ENCODE data around the gene PPP6R1.
"Not testable (repeated sequence)": the region's sequence is repeated elsewhere in the genome, so short reads cannot be mapped to it uniquely, and the experiment has no call there.

PPP6R1 gene

DNA sequence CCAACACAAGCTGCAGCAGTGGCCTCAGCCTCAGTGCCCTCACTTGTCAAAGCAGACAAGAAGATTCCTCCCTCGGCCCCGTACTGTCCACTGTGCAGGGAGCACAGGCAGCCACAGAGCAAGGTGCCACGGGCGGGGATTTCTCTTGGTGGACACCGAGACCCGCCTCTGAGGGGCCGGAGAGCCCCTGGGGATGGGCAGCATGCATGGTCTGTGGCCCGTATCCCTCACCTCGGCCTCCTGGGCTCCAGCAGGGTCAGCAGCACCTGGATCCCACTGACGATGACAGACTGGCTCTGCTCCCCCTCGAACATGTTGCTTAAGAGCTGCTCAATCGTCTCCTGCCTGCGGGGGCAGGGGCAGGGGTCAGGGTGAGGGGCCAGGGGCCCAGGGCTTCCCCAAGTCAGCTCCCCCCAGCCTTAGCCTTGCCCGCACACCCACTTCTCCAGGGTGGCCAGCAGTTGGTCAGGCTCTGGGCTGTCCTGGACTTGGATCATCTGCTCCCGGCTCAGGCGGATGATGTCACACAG is 16.8 kb downstream of the PPP6R1 start:
- no peak for DNase-seq

DNA sequence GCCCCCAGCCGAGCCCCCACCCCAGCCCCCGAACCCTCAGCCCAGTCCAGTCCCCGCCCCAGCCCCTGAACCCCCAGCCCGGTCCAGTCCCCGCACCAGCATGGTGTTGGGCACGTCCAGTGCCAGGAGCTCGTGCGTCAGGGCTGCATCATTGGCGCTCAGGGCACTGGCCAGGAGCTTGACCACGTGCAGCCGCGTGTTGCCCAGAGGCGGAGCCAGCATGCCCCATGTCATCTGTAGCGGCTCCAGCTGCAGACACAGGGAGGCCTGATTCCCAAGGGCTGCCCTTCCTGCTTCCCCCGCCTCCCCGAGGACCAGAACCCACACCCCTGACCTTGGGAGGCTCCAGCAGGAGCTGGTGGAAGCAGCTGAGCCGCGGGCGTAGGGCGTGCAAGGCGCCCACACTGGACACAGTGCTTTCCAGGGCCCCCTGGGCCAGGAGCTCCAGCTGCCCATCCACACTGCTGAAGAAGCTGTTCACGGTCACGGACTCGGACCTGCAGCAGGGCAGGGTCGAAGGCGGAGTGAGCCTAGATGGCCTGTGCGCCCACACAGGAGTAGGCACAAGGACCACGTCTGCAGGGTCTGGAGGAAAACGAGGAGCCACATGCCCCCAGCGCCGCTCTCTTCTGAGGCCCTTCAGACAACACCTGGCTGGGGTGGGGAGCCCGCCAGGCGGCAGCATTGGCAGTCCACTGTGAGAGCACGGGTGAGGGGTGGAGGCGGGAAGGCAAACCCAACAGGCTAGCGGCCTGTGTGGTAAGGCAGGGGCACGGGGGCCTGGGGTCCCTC is 17.5 kb downstream of the PPP6R1 start:
- no peak for DNase-seq

GRCh38 chr19:55240713-55241020 is 18.1 kb downstream of the PPP6R1 start:
- no peak for DNase-seq

GRCh38 chr19:55239004-55239403 is 19.8 kb downstream of the PPP6R1 start:
- no peak for DNase-seq

- no peak for DNase-seq
Observed at GRCh38 chr19:55238030-55238429, 20.8 kb downstream of the PPP6R1 start.

GRCh38 chr19:55232986-55233385 is 25.8 kb downstream of the PPP6R1 start:
- no peak for DNase-seq

DNA sequence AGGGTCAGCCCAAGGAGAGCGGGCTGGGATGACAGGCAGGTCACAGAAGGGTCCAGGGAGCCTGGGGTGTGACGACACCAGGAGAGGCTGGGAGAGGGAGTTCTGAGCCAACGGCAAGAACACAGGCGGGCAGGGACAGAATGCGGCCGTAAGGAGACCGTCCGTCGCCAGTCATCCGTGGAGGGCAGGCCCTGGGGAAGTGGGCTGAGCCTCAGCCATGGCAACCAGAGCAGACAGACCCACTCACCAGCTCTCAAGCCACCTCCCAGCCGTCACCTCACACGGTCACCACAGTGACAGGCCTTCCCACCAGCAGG is 26.6 kb downstream of the PPP6R1 start:
- DNase-seq: no peak

GRCh38 chr19:55231391-55232285 is 27.2 kb downstream of the PPP6R1 start:
- no peak for DNase-seq

DNA sequence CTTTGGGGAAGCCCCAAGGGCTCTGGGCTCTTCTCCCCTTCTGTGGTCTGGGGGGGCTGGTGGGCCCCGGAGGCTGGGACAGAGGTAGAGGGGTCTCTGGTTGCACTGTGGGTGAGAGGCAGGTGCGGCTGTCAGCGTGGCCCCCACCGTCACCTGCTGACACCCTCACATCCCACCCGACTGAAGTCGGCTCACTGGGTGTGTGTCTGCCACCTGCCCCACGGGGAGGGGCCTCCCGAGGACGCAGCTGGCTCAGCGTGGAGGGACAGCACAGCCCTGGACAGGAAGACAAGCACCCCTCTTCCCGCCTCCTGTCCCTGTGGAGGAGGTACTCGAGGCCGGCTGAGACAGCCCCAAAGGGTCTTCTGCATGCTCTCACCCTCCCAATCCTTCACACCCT is 28.0 kb downstream of the PPP6R1 start:
- no peak for DNase-seq

DNA sequence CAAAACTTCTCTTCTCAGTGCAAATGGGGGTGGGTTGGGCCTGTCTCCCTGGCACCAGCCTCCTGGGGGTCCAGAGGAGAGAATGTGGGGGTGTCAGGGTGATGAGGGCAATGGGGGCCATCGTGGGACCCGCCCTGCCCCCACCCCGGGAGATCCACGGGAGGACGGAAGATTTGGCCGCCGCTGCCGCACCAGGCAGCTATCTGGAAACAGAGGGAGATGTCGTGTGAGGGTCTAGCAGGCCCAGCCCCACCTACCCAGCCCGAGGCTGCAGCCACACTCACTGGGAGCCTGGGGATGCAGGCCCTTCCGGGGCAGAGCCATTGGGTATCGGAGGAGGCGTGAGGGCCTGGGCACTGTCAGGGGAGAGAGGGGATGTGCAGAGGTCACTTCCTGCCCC is 28.5 kb downstream of the PPP6R1 start:
- DNase-seq: no peak

GRCh38 chr19:55229789-55230182 is 29.0 kb downstream of the PPP6R1 start:
- no peak for DNase-seq

GRCh38 chr19:55229145-55229788 is 29.6 kb downstream of the PPP6R1 start:
- no peak for DNase-seq

DNA sequence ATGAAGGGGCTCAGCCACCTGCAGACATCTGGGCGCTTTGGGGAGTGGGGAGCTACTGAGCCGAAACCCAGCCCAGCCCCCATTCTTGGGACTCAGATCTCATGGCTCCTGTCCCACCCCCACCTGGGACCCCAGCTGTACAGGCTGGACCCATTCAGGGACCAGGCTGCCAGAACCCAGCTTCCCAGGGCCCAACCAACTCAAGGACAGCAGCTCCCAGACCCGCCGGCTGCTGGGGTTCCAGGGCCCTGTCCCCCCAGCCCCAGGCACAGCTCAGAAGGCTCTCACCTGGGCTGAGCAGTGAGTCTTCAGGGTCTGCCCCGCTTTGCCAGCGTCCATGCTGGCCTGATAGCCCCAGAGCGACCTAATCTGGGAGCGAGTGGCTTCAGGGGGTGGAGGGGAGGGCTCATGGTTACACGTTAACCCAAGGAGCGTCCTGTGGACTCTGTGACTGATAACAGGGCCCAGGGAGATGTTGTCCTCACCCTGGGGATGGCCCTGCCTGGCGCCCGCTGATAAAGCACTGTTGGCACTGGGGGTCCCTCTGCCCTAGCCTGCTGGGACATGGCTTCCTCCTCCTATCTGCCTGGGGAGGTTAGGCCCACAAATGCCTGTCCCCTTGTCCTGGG is 30.3 kb downstream of the PPP6R1 start, which contains the start of gene TMEM86B:
Gene TMEM86B, minus strand, starts transcription at position 361 of the 629 bp plus-strand sequence. Its CDS starts 22 bp downstream, at position 339.
- no peak for DNase-seq

- DNase-seq: no peak
Observed at GRCh38 chr19:55228015-55228391, 30.8 kb downstream of the PPP6R1 start.

GRCh38 chr19:55227241-55228014 is 31.4 kb downstream of the PPP6R1 start:
- no peak for DNase-seq

- no peak for DNase-seq
Observed at GRCh38 chr19:55226788-55227187, 32.0 kb downstream of the PPP6R1 start.

- DNase-seq: no peak
Observed at GRCh38 chr19:55226273-55226672, 32.5 kb downstream of the PPP6R1 start.

DNA sequence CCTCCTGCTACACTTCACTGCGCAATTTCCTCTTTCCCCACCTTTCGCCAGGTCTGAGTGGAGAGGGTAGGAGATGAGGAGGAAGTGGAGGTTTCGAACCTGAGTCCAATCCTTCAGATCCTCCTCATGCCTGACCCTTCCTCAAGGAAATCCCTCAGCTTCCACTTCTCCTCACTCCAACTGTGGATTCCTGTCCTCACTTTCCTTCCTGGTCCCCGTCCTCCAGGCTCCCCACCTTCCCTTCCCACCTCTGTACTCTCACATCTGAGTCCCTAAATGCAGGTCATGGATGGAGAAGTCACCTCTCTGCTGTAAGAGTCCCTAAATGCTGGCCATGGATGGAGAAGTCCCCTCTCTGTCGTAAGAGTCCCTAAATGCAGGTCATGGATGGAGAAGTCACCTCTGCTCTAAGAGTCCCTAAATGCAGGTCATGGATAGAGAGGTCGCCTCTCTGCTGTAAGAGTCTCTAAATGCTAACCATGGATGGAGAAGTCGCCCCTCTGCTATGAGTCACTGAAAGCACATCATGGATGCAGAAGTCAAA is 33.3 kb downstream of the PPP6R1 start:
- no peak for DNase-seq

- not testable (repeated sequence) for DNase-seq
Observed at GRCh38 chr19:55224679-55225414, 34.0 kb downstream of the PPP6R1 start.

- no peak for DNase-seq
Observed at GRCh38 chr19:55224038-55224665, 34.7 kb downstream of the PPP6R1 start.
